H1 (cell line): ENCODE measurements around the gene PPFIBP2. TPM values are rescaled to one million over a fixed set of nuclear protein-coding genes. Genes with fewer than 3 reads are reported as not detected.

ENCODE experiments used
- CTCF ChIA-PET: fragments of 300-600 bp; sonication (Branson Sonifier 250); formaldehyde crosslinking; loops from one replicate; lab custom pipeline; 2021; ENCODE audit not compliant: partially characterized antibody; lab: Charles Lee
- POLR2A ChIA-PET: fragments of 300-600 bp; sonication (Branson Sonifier 250); formaldehyde crosslinking; loops from one replicate; lab custom pipeline; 2021; ENCODE audit warnings: inconsistent platforms; ENCODE audit not compliant: partially characterized antibody; lab: Charles Lee
- DNase-seq, 2 experiments: peaks; one replicate each; pipeline versions ENCODE4 v3.0.0 to v3.0.0-alpha.2; 2010 to 2022; ENCODE audit warnings: low spot score in 2 of 2, low read depth in 1 of 2, mixed read lengths in 1 of 2
- FAIRE-seq: peaks from 2 replicates; lab custom pipeline; 2011; peaks lifted over from hg19 to GRCh38; lab: Jason Lieb, UNC
- H2AFZ ChIP-seq: 2 replicates; pipeline ENCODE4 v1.8.1; 2012; ENCODE audit warnings: low read length, inconsistent platforms
- H2AK5ac ChIP-seq: 2 replicates; pipeline ENCODE4 v1.6.1; 2013; ENCODE audit warnings: low read depth, low read length
- H2BK120ac ChIP-seq: replicated peaks from 2 replicates; pipeline ENCODE3; 2013; ENCODE audit warnings: low read depth, low read length, inconsistent platforms
- H2BK12ac ChIP-seq: 2 replicates; pipeline ENCODE4 v1.6.1; 2013; ENCODE audit warnings: low read depth, low read length
- H2BK15ac ChIP-seq: 2 replicates; pipeline ENCODE4 v1.6.1; 2013; ENCODE audit warnings: low read length
- H2BK20ac ChIP-seq: 2 replicates; pipeline ENCODE4 v1.6.1; 2013; ENCODE audit warnings: low read length
- H2BK5ac ChIP-seq: 2 replicates; pipeline ENCODE4 v1.6.1; 2013; ENCODE audit warnings: low read depth, low read length
- H3K14ac ChIP-seq: 2 replicates; pipeline ENCODE4 v1.6.1; 2013; ENCODE audit warnings: inconsistent platforms; ENCODE audit not compliant: insufficient read length
- H3K18ac ChIP-seq: 2 replicates; pipeline ENCODE4 v1.6.1; 2013; ENCODE audit warnings: low read length; ENCODE audit errors: extremely low read depth
- H3K23ac ChIP-seq: 2 replicates; pipeline ENCODE4 v1.6.1; 2013; ENCODE audit warnings: inconsistent platforms; ENCODE audit not compliant: insufficient read length
- H3K23me2 ChIP-seq: 2 replicates; pipeline ENCODE4 v1.6.1; 2013; ENCODE audit warnings: low read depth, low read length
- H3K27ac ChIP-seq: 2 replicates; pipeline ENCODE4 v1.6.1; 2011; ENCODE audit warnings: low read depth, low read length, inconsistent platforms
- H3K27me3 ChIP-seq, 4 experiments: replicated peaks in 1 of 4; 1 replicate in 1 of 4; 2 replicates in 3 of 4; pipeline versions ENCODE4 v1.6.1 to v1.8.1; 2011 to 2013; ENCODE audit warnings: low read length in 3 of 4, mild to moderate bottlenecking in 3 of 4, inconsistent platforms in 2 of 4, mixed read lengths in 2 of 4, moderate library complexity in 1 of 4; ENCODE audit not compliant: control insufficient read depth in 3 of 4, insufficient read depth in 3 of 4; ENCODE audit errors: extremely low read depth in 1 of 4
- H3K36me3 ChIP-seq, 4 experiments: 2 replicates each; pipeline versions ENCODE4 v1.6.1 to v1.8.1; 2011 to 2013; ENCODE audit warnings: mild to moderate bottlenecking in 4 of 4, low read length in 3 of 4, moderate library complexity in 2 of 4, control low read depth in 1 of 4, inconsistent platforms in 1 of 4; ENCODE audit not compliant: insufficient read depth in 4 of 4, control insufficient read depth in 2 of 4
- H3K4ac ChIP-seq: replicated peaks from 2 replicates; pipeline ENCODE3; 2013; ENCODE audit warnings: low read length, low read depth, mixed read lengths, inconsistent platforms; ENCODE audit not compliant: insufficient read length
- H3K4me1 ChIP-seq, 4 experiments: replicated peaks in 1 of 4; 1 replicate in 1 of 4; 2 replicates in 3 of 4; pipeline versions ENCODE4 v1.6.1 to v1.8.1; 2011 to 2013; ENCODE audit warnings: low read length in 3 of 4, inconsistent platforms in 2 of 4, mixed read lengths in 1 of 4; ENCODE audit not compliant: insufficient read depth in 4 of 4, control insufficient read depth in 3 of 4
- H3K4me2 ChIP-seq, 2 experiments: 2 replicates each; pipeline versions ENCODE4 v1.6.1 to v1.8.1; 2011 to 2013; ENCODE audit warnings: low read depth in 2 of 2, low read length in 2 of 2, control low read depth in 1 of 2, inconsistent platforms in 1 of 2, mild to moderate bottlenecking in 1 of 2; ENCODE audit not compliant: insufficient read depth in 1 of 2
- H3K4me3 ChIP-seq, 4 experiments: fragments of 200-600, 300-600 bp in 1 of 4; sonication (generic), shearing (Covaris generic), sonication (Bioruptor Twin) in 1 of 4; 2 replicates each; pipeline versions ENCODE4 v1.5.1 to v1.8.1; 2011 to 2016; ENCODE audit warnings: low read length in 4 of 4, low read depth in 3 of 4, control low read depth in 2 of 4, inconsistent platforms in 2 of 4, mild to moderate bottlenecking in 2 of 4, mixed read lengths in 1 of 4, moderate library complexity in 1 of 4; ENCODE audit not compliant: insufficient read depth in 2 of 4; ENCODE audit errors: extremely low read depth in 1 of 4
- H3K56ac ChIP-seq: replicated peaks from 2 replicates; pipeline ENCODE3; 2013; ENCODE audit warnings: low read depth, mild to moderate bottlenecking, mixed read lengths, low read length, inconsistent platforms; ENCODE audit not compliant: insufficient read length
- H3K79me1 ChIP-seq: 2 replicates; pipeline ENCODE4 v1.6.1; 2013; ENCODE audit warnings: low read depth, low read length, control low read depth
- H3K79me2 ChIP-seq, 2 experiments: 2 replicates each; pipeline versions ENCODE4 v1.6.1 to v1.8.1; 2012 to 2013; ENCODE audit warnings: low read length in 2 of 2, mild to moderate bottlenecking in 2 of 2, inconsistent platforms in 1 of 2; ENCODE audit not compliant: insufficient read depth in 2 of 2, control insufficient read depth in 1 of 2
- H3K9ac ChIP-seq, 4 experiments: replicated peaks in 1 of 4; 1 replicate in 1 of 4; 2 replicates in 3 of 4; pipeline versions ENCODE4 v1.6.1 to v1.8.1; 2011 to 2013; ENCODE audit warnings: low read depth in 3 of 4, low read length in 3 of 4, control low read depth in 2 of 4, mild to moderate bottlenecking in 2 of 4, moderate library complexity in 2 of 4, inconsistent platforms in 1 of 4; ENCODE audit errors: extremely low read depth in 1 of 4
- H3K9me3 ChIP-seq, 2 experiments: 2 replicates each; pipeline versions ENCODE4 v1.6.1 to v1.8.1; 2012 to 2013; ENCODE audit warnings: mild to moderate bottlenecking in 2 of 2, moderate library complexity in 2 of 2, control low read depth in 1 of 2, inconsistent platforms in 1 of 2, low read depth in 1 of 2, low read length in 1 of 2, mixed read lengths in 1 of 2; ENCODE audit not compliant: insufficient read depth in 2 of 2
- H4K20me1 ChIP-seq, 2 experiments: replicated peaks in 1 of 2; 2 replicates each; pipeline versions ENCODE3 to v1.8.1; 2011 to 2013; ENCODE audit warnings: inconsistent platforms in 2 of 2, low read length in 2 of 2, mild to moderate bottlenecking in 1 of 2; ENCODE audit not compliant: insufficient read depth in 2 of 2, control insufficient read depth in 1 of 2
- H4K5ac ChIP-seq: 2 replicates; pipeline ENCODE4 v1.6.1; 2013; ENCODE audit warnings: low read length, low read depth, mixed read lengths, inconsistent platforms; ENCODE audit not compliant: insufficient read length
- H4K8ac ChIP-seq: 2 replicates; pipeline ENCODE4 v1.8.0; 2013; ENCODE audit warnings: mild to moderate bottlenecking, moderate library complexity, low read length, inconsistent platforms; ENCODE audit not compliant: insufficient read depth; ENCODE audit errors: extremely low read depth
- H4K91ac ChIP-seq: replicated peaks from 2 replicates; pipeline ENCODE3; 2013; ENCODE audit warnings: low read length, mixed read lengths, inconsistent platforms; ENCODE audit not compliant: insufficient read length
- GTF2F1 ChIP-seq: IDR thresholded peaks from 2 replicates; pipeline ENCODE4 v1.6.1; 2012; ENCODE audit warnings: low read depth, low read length, improper control_type of control experiment, borderline replicate concordance
- JUND ChIP-seq: IDR thresholded peaks from 2 replicates; pipeline ENCODE4 v1.6.1; 2011; ENCODE audit warnings: mild to moderate bottlenecking, improper control_type of control experiment, low read length
- KDM4A ChIP-seq: IDR thresholded peaks from one replicate; pipeline ENCODE4 v1.7.1; 2012; ENCODE audit warnings: low read depth, mild to moderate bottlenecking, moderate library complexity, low read length, inconsistent platforms; ENCODE audit not compliant: severe bottlenecking
- RNF2 ChIP-seq: fragments of 200-900, 300-1000 bp; sonication (generic); IDR thresholded peaks from 2 replicates; pipeline ENCODE4 v1.7.1; 2016; ENCODE audit warnings: borderline replicate concordance, low read depth, mild to moderate bottlenecking, antibody characterized with exemption, low read length; ENCODE audit not compliant: poor library complexity, severe bottlenecking; ENCODE audit errors: missing control alignments
- SIN3A ChIP-seq, 2 experiments: IDR thresholded peaks in 1 of 2; conservative IDR thresholded peaks in 1 of 2; 2 replicates each; pipeline ENCODE4 v1.6.1; 2011 to 2012; ENCODE audit warnings: low read length in 2 of 2, improper control_type of control experiment in 1 of 2, low read depth in 1 of 2, mild to moderate bottlenecking in 1 of 2
- SP2 ChIP-seq: IDR thresholded peaks from 2 replicates; pipeline ENCODE4 v1.6.1; 2012; ENCODE audit warnings: mild to moderate bottlenecking, low read length, inconsistent platforms
- polyA plus RNA-seq, 7 experiments: library from polyadenylated mRNA; depleted of rRNA in 3 of 7; stranded (reverse) in 5 of 7; unstranded in 2 of 7; fragments of >200 nt in 5 of 7; fragments of 200-250 nt in 2 of 7; gene quantifications; 1 replicate in 5 of 7; 2 replicates in 1 of 7; 4 replicates in 1 of 7; pipeline versions ENCODE4 v1.2.1 to v1.2.3, GENCODE V29; 2011 to 2013; ENCODE audit warnings: missing spikeins in 2 of 7, mixed read lengths in 2 of 7
- total RNA-seq: library from RNA; stranded (reverse); fragmentation: NEBNext Ultra II Directional; extraction: Animal tissue kit (Norgen Biotek cat#: 25700); gene quantifications from 2 replicates; pipeline ENCODE4 v1.2.1, GENCODE V29; 2021
- TF ChIP-seq, protein P1 (sequence below): IDR thresholded peaks from 2 replicates; pipeline ENCODE4 v1.6.1; 2012; ENCODE audit warnings: low read length, inconsistent platforms
- TF ChIP-seq, protein P2 (sequence below): IDR thresholded peaks from 2 replicates; pipeline ENCODE4 v1.6.1; 2012; ENCODE audit warnings: inconsistent platforms

PPFIBP2 gene
- total and polyA plus RNA-seq, 2 of the 8 experiments (the other 6 are each of a cell fraction or from before 2014, with no cell fraction given): 5.5 to 9.8 TPM

DNA sequence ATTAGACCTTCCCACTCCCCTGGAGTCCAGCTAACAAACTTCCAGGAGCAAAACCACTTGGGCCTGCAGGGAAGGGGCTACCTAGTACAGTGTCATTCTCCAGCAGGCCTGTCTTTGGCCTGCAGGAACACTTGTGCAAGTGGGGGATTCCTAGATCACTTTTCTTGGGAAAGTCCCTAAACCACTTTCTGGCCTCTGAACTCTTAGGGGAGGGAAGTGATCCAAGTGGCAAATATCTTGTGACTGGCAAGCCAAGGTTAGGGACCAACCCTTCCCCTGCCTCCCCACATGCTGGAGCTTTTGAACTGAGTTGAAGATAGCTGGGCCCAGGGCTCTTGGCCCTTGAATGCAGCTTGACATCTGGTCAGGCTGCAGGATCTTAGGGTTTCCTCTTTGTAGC is 17.2 kb downstream of the PPFIBP2 start:
- Histone ChIP-seq H2BK120ac (no peak overlapping the region), H3K27ac (no peak overlapping the region), H3K9me3 (no peaks in the 10 kb centered on the region), H3K4me1 (no peaks in the 10 kb centered on the region; a peak in 1 of 7 replicates), H3K56ac (no peak overlapping the region), H3K79me1 (no peaks in the 10 kb centered on the region), H2AFZ (no peak overlapping the region), H3K4ac (no peak overlapping the region), H2BK12ac (no peak overlapping the region), H4K5ac (no peak overlapping the region), H3K27me3 (no peaks in the 10 kb centered on the region), H3K18ac (no peak overlapping the region), H3K23me2 (no peaks in the 10 kb centered on the region), H3K23ac (no peak overlapping the region), H2AK5ac (no peak overlapping the region), H3K36me3 (no peaks in the 10 kb centered on the region), H4K91ac (no peak overlapping the region), H4K20me1 (no peaks in the 10 kb centered on the region), H3K9ac (no peak overlapping the region), H2BK20ac (no peak overlapping the region), H4K8ac (no peak overlapping the region; the same call in none of the 2 replicates), H2BK5ac (no peak overlapping the region), H2BK15ac (no peak overlapping the region), H3K14ac (no peak overlapping the region), H3K4me3 (no peak overlapping the region), H3K4me2 (no peak overlapping the region), H3K79me2 (no peaks in the 10 kb centered on the region)
- TF ChIP-seq RNF2 (no peak), SIN3A (conservative IDR thresholded peaks at IDR 0.05 in 1 of 2, IDR thresholded peaks at IDR 0.05 in 1 of 2; ENCODE audit: low read depth in 1 of 2, low read length in 2 of 2) (no peak), JUND (no peak), SP2 (no peak), GTF2F1 (no peak), KDM4A (no peak)
- TF ChIP-seq, protein P1, sequence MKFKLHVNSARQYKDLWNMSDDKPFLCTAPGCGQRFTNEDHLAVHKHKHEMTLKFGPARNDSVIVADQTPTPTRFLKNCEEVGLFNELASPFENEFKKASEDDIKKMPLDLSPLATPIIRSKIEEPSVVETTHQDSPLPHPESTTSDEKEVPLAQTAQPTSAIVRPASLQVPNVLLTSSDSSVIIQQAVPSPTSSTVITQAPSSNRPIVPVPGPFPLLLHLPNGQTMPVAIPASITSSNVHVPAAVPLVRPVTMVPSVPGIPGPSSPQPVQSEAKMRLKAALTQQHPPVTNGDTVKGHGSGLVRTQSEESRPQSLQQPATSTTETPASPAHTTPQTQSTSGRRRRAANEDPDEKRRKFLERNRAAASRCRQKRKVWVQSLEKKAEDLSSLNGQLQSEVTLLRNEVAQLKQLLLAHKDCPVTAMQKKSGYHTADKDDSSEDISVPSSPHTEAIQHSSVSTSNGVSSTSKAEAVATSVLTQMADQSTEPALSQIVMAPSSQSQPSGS: no peak
- TF ChIP-seq, protein P2, sequence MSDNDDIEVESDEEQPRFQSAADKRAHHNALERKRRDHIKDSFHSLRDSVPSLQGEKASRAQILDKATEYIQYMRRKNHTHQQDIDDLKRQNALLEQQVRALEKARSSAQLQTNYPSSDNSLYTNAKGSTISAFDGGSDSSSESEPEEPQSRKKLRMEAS: no peak
- CTCF ChIA-PET: interaction anchor here (0.7 to 2.0 kb wide), 7 partner anchors 8 to 433 kb away, joined by 3 to 6 read pairs (median 4); no protein-coding TSS in a partner anchor
- DNase-seq (no peak), FAIRE-seq (no peak)
- POLR2A ChIA-PET: interaction anchor here (0.7 kb wide), 1 partner anchor 15 kb away, joined by 3 read pairs; no protein-coding TSS in a partner anchor
